Stomach (tissue), 4 donors: ENCODE data around the gene DDC.

Experiments
- CTCF ChIP-seq, 7 experiments: fragments of 450-650 bp in 4 of 7; fragments of 200-600 bp in 3 of 7; sonication (generic) in 3 of 7; IDR thresholded peaks; one replicate each; pipeline ENCODE4 v1.5.1; 2016 to 2019; ENCODE audit warnings: antibody characterized with exemption in 7 of 7, control low read depth in 2 of 7, mild to moderate bottlenecking in 1 of 7
- POLR2A ChIP-seq, 4 donors: fragments of 450-650 bp; IDR thresholded peaks; one replicate each; pipeline ENCODE4 v1.6.1; 2016; ENCODE audit warnings: antibody characterized with exemption in 4 of 4, control low read depth in 2 of 4, mild to moderate bottlenecking in 1 of 4, moderate library complexity in 1 of 4
- POLR2AphosphoS5 ChIP-seq, 3 donors: sonication (generic); formaldehyde crosslinking; IDR thresholded peaks; one replicate each; pipeline ENCODE4 v1.6.1; 2016; ENCODE audit warnings: antibody characterized with exemption in 3 of 3

DNA sequence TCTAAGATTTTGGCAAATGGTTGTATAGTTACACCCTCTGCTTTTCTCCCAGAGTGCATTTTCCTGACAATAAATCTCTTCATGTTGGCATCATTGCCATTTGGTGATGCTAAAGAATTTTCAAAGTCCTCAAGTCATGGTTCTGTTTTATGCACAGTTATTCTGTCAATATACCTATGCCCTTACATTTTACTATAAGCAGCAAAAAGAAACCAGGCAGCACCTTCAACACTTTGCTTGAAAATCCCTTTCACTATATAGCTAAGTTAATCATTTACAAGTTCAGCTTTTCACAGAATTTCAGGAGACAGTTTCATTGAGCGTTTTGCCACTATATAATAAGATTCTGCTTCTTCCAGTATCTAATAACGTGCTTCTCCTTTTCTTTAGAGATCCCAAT lies 137.7 kb downstream of the DDC start:
- TF ChIP-seq CTCF (IDR thresholded peaks at IDR 0.05): no peak
- TF ChIP-seq POLR2A (IDR thresholded peaks at IDR 0.05): no peak
- no peak for TF ChIP-seq POLR2AphosphoS5 (IDR thresholded peaks at IDR 0.05)
